ENCODE measurements around the gene LRRN1.
"Not testable (repeated sequence)": the region's sequence is repeated elsewhere in the genome, so short reads cannot be mapped to it uniquely, and the experiment has no call there.

The LRRN1 gene

DNA sequence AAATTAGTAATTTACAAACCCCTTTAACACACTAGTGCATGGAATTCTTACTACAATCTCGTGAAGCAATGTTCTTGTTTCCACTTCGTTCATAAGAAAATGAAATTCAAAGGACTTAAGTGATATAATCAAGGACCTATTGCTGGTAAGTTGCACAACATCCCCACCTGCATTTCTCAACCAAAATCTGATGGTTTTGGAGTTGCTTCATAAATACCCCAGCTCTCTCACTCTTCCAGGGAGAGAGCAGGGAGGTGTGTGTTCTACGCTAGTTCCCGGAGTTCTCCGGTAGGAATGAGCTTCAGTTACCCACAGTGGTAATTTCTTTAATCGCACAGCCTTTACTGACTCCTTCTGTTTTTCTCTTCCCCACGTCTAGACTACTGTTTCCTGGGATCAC is 81.8 kb downstream of the LRRN1 start:
- TF ChIP-seq, protein P1, sequence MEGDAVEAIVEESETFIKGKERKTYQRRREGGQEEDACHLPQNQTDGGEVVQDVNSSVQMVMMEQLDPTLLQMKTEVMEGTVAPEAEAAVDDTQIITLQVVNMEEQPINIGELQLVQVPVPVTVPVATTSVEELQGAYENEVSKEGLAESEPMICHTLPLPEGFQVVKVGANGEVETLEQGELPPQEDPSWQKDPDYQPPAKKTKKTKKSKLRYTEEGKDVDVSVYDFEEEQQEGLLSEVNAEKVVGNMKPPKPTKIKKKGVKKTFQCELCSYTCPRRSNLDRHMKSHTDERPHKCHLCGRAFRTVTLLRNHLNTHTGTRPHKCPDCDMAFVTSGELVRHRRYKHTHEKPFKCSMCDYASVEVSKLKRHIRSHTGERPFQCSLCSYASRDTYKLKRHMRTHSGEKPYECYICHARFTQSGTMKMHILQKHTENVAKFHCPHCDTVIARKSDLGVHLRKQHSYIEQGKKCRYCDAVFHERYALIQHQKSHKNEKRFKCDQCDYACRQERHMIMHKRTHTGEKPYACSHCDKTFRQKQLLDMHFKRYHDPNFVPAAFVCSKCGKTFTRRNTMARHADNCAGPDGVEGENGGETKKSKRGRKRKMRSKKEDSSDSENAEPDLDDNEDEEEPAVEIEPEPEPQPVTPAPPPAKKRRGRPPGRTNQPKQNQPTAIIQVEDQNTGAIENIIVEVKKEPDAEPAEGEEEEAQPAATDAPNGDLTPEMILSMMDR (IDR thresholded peaks at IDR 0.05; ENCODE audit: low read depth, low read length) = no peak
- no peak for TF ChIP-seq EZH2phosphoT487 (IDR thresholded peaks at IDR 0.05; ENCODE audit: low read depth)
- Histone ChIP-seq H3K36me3 (replicated peaks; ENCODE audit: low read depth, low read length) (no peaks in the 10 kb centered on the region), H3K4me1 (ENCODE audit: low read length) (no peaks in the 10 kb centered on the region), H2AFZ (ENCODE audit: low read depth, low read length) (no peak overlapping the region), H3K9ac (ENCODE audit: low read length) (no peak overlapping the region), H3K79me2 (ENCODE audit: low read length) (no peaks in the 10 kb centered on the region), H4K20me1 (ENCODE audit: insufficient read depth, low read length) (no peaks in the 10 kb centered on the region), H3K27ac (ENCODE audit: low read length) (no peak overlapping the region), H3K4me2 (ENCODE audit: low read length) (no peak overlapping the region), H3K27me3 (ENCODE audit: low read depth, low read length) (no peaks in the 10 kb centered on the region; the same call in 1 of the 2 replicates), H3K9me3 (ENCODE audit: insufficient read depth, low read length) (no peaks in the 10 kb centered on the region), H3K4me3 (ENCODE audit: low read length) (no peak overlapping the region)

DNA sequence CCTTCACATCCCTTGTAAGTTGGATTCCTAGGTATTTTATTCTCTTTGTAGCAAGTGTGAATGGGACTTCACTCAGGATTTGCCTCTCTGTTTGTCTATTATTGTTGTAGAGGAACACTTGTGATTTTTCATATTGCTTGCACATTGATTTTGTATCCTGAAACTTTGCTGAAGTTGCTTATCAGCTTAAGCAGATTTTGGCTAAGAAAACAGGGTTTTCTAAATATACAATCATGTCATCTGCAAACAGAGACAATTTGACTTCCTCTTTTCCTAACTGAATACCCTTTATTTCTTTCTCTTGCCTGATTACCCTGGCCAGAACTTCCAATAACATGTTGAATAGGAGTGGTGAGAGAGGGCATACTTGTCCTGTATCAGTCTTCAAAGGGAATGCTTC is 88.1 kb downstream of the LRRN1 start:
- H4K20me1 ChIP-seq (ENCODE audit: insufficient read depth, low read length); H3K79me2 ChIP-seq (ENCODE audit: low read length); H3K27me3 ChIP-seq (ENCODE audit: low read depth, low read length); H3K9me3 ChIP-seq (ENCODE audit: insufficient read depth, low read length); H3K4me1 ChIP-seq (ENCODE audit: low read length); H3K27ac ChIP-seq (ENCODE audit: low read length); H3K36me3 ChIP-seq (replicated peaks; ENCODE audit: low read depth, low read length); H2AFZ ChIP-seq (ENCODE audit: low read depth, low read length); H3K4me2 ChIP-seq (ENCODE audit: low read length); H3K4me3 ChIP-seq (ENCODE audit: low read length); H3K9ac ChIP-seq (ENCODE audit: low read length): not testable (repeated sequence)

DNA sequence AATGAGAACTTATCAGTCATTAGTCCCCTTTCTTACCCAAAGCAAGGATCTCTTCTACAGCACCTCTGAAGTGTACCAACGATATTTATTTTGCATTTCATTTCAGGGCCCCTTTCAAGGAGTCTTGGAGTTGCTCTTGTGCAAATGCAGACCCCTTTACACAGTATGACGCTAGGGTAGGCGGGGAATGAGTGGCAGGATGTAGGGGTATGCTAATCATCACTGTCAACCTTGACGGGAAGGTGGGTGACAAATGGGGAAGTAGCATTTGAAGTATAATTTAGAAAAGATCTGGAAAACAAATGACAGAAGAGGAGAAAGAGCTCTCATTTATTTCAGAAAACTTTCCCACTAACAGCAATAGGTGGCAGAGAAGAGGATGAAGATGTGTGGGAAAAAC is 94.4 kb downstream of the LRRN1 start:
- Histone ChIP-seq H3K27me3 (ENCODE audit: low read depth, low read length) (no peaks in the 10 kb centered on the region), H4K20me1 (ENCODE audit: insufficient read depth, low read length) (no peaks in the 10 kb centered on the region), H3K27ac (ENCODE audit: low read length) (no peak overlapping the region), H3K4me1 (ENCODE audit: low read length) (no peaks in the 10 kb centered on the region), H3K79me2 (ENCODE audit: low read length) (no peaks in the 10 kb centered on the region), H3K9ac (ENCODE audit: low read length) (no peak overlapping the region), H3K9me3 (ENCODE audit: insufficient read depth, low read length) (no peaks in the 10 kb centered on the region), H3K4me2 (ENCODE audit: low read length) (no peak overlapping the region), H3K36me3 (replicated peaks; ENCODE audit: low read depth, low read length) (no peaks in the 10 kb centered on the region), H2AFZ (ENCODE audit: low read depth, low read length) (no peak overlapping the region), H3K4me3 (ENCODE audit: low read length) (no peak overlapping the region)
- TF ChIP-seq, protein P1 (IDR thresholded peaks at IDR 0.05; ENCODE audit: low read depth, low read length) = no peak
- TF ChIP-seq EZH2phosphoT487 (IDR thresholded peaks at IDR 0.05; ENCODE audit: low read depth) = no peak
